Naive B cell (primary cell): ENCODE results near the gene IREB2. TPM values are rescaled to one million over a fixed set of nuclear protein-coding genes. Genes with fewer than 3 reads are reported as not detected.
A peak's percentile ranks its signal among the peaks of the same experiment; 100 is the strongest.
"Not testable (repeated sequence)": the region's sequence is repeated elsewhere in the genome, so short reads cannot be mapped to it uniquely, and the experiment has no call there.

Source experiments
- ATAC-seq, 2 donors: fragments of 150-1000 bp; cut with Tn5 transposase; 2 replicates each; pipeline ENCODE4 v1.10.0; 2021; ENCODE audit warnings: low read depth in 2 of 2, mild to moderate bottlenecking in 2 of 2, moderate library complexity in 2 of 2
- DNase-seq: peaks from one replicate; pipeline ENCODE4 v3.0.0; 2022
- H3K27ac Mint-ChIP-seq, 6 donors: one replicate each; pipeline ENCODE4 v1.8.0; 2020 to 2022; ENCODE audit warnings: mild to moderate bottlenecking in 6 of 6, mixed read lengths in 6 of 6, moderate library complexity in 5 of 6, inconsistent platforms in 2 of 6
- H3K27me3 Mint-ChIP-seq, 3 donors: one replicate each; pipeline ENCODE4 v1.8.0; 2021 to 2022; ENCODE audit warnings: mixed read lengths in 3 of 3, mild to moderate bottlenecking in 1 of 3
- H3K36me3 Mint-ChIP-seq, 2 donors: one replicate each; pipeline ENCODE4 v1.8.0; 2020 to 2022; ENCODE audit warnings: mixed read lengths in 2 of 2, inconsistent platforms in 1 of 2, mild to moderate bottlenecking in 1 of 2
- H3K4me1 Mint-ChIP-seq, 3 donors: one replicate each; pipeline ENCODE4 v1.8.0; 2020 to 2022; ENCODE audit warnings: mixed read lengths in 3 of 3, inconsistent platforms in 1 of 3, mild to moderate bottlenecking in 1 of 3, moderate library complexity in 1 of 3
- H3K4me3 Mint-ChIP-seq, 8 donors: one replicate each; pipeline ENCODE4 v1.8.0; 2020 to 2022; ENCODE audit warnings: mild to moderate bottlenecking in 8 of 8, mixed read lengths in 8 of 8, moderate library complexity in 8 of 8, inconsistent platforms in 2 of 8
- H3K9me3 Mint-ChIP-seq, 7 donors: one replicate each; pipeline ENCODE4 v1.8.0; 2020 to 2022; ENCODE audit warnings: mixed read lengths in 7 of 7, mild to moderate bottlenecking in 5 of 7, inconsistent platforms in 2 of 7, moderate library complexity in 1 of 7
- polyA plus RNA-seq, 6 donors: library from polyadenylated mRNA; unstranded; fragments of 300-500 nt; fragmentation: Illumina TruSeq; gene quantifications; one replicate each; pipeline ENCODE4 v1.2.3, GENCODE V29; 2021; ENCODE audit warnings: low read depth in 6 of 6

The IREB2 gene
- polyA plus RNA-seq, 6 donors from 2014 or later: 14.6 to 19.8 (median 16.6) TPM

- ATAC-seq (no peak), DNase-seq (no peak)
- Mint-ChIP-seq H3K36me3 (no peaks in the 10 kb centered on the region), H3K27ac (no peak overlapping the region), H3K9me3 (peaks cover 0 to 10% (median 4%) of the 10 kb centered on the region in 7 donors), H3K27me3 (peaks cover 23 to 33% (median 30%) of the 10 kb centered on the region in 3 donors), H3K4me1 (no peaks in the 10 kb centered on the region), H3K4me3 (no peak overlapping the region)
Measured at GRCh38 chr15:78427953-78428352, 10.1 kb upstream of the IREB2 start.

DNA sequence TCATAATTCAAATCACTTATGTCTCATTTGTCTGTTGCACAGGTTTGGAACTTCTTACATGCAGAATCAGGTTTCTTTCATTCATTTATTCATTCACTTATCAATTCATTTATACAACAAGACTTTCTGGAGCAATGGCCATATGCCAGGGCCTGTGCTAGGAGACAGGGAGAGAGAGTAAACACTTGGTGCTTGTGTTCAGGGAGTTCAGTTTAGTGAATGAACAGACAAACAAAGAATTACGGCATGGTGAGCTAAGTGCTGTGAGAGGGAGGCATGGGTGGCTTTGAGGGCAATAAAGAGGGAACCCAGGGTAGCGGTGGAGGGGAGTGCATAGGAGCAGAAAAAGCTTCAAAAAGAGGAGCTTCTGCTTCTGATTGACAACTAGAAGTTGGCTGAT is 8.5 kb upstream of the IREB2 start:
- DNase-seq (no peak), ATAC-seq (no peak)
- Mint-ChIP-seq H3K36me3 (no peaks in the 10 kb centered on the region), H3K9me3 (peaks cover 0 to 14% (median 7%) of the 10 kb centered on the region in 7 donors), H3K4me3 (no peak overlapping the region), H3K27ac (peak overlapping the region in 1 of 6 donors; percentile 76), H3K27me3 (peaks cover 22 to 40% (median 33%) of the 10 kb centered on the region in 3 donors), H3K4me1 (peaks cover 0 to 3% (median 0%) of the 10 kb centered on the region in 3 donors)

DNA sequence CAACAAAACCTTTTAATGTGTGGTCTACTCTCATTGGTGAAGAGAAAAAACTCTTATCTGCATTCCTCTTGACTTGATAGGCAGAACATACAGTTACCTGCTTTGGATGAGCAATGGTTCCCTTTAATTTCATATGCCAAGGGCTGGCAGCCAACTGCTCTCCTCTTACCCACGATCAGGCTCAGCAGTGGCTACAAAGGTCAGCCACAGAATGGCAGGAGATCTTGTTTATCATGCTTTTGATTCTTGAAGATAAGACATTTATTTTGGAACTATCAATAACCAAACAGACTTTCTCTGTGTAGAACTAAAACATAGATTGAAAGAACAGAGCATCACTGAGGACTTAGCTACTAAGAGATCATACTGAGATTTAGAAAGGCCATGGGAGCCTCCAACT is 6.1 kb upstream of the IREB2 start:
- H3K4me3 Mint-ChIP-seq: peak overlapping the region in 1 of 8 donors; percentile 16
- peaks cover 14 to 34% (median 24%) of the 10 kb centered on the region in 3 donors for H3K27me3 Mint-ChIP-seq
- H3K27ac Mint-ChIP-seq: no peak overlapping the region
- H3K9me3 Mint-ChIP-seq: peaks cover 0 to 14% (median 7%) of the 10 kb centered on the region in 7 donors
- H3K36me3 Mint-ChIP-seq: no peaks in the 10 kb centered on the region
- no peak for ATAC-seq
- peaks cover 5 to 10% (median 6%) of the 10 kb centered on the region in 3 donors for H3K4me1 Mint-ChIP-seq
- DNase-seq: no peak

GRCh38 chr15:78432664-78433063 is 5.4 kb upstream of the IREB2 start:
- peaks cover 0 to 14% (median 7%) of the 10 kb centered on the region in 7 donors for H3K9me3 Mint-ChIP-seq
- DNase-seq: no peak
- peak; percentile 19 to 21 for ATAC-seq
- H3K4me3 Mint-ChIP-seq: peak overlapping the region in 1 of 8 donors; percentile 13
- peaks cover 14 to 34% (median 24%) of the 10 kb centered on the region in 3 donors for H3K27me3 Mint-ChIP-seq
- H3K36me3 Mint-ChIP-seq: no peaks in the 10 kb centered on the region
- H3K27ac Mint-ChIP-seq: no peak overlapping the region
- peaks cover 11 to 17% (median 12%) of the 10 kb centered on the region in 3 donors for H3K4me1 Mint-ChIP-seq

- H3K36me3 Mint-ChIP-seq: no peaks in the 10 kb centered on the region
- DNase-seq (no peak), ATAC-seq (no peak)
- peaks cover 0 to 14% (median 7%) of the 10 kb centered on the region in 7 donors for H3K9me3 Mint-ChIP-seq
- H3K27me3 Mint-ChIP-seq: peaks cover 14 to 33% (median 23%) of the 10 kb centered on the region in 3 donors
- no peak overlapping the region for H3K27ac Mint-ChIP-seq
- peak overlapping the region in 1 of 8 donors; percentile 15 for H3K4me3 Mint-ChIP-seq
- peaks cover 13 to 27% (median 23%) of the 10 kb centered on the region in 3 donors for H3K4me1 Mint-ChIP-seq
Measured at GRCh38 chr15:78434134-78434533, 3.9 kb upstream of the IREB2 start.

DNA sequence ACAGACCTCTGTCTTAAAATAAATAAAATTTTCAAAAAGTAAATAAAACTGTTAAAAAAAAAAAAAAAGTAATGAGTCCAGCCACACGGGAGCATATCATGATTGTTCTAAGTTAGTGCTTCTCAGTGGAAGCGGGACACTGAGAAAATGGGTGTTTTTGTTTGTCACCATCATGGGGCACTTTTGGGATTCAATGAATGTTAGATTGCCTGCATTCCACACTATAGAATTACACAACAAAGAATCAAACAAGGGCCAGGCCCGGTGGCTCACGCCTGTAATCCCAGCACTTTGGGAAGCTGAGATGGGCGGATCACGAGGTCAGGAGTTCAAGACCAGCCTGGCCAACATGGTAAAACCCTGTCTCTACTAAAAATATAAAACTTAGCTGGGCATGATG is 3.3 kb upstream of the IREB2 start:
- not testable (repeated sequence) for ATAC-seq, DNase-seq, H3K36me3 Mint-ChIP-seq, H3K27ac Mint-ChIP-seq
- H3K9me3 Mint-ChIP-seq: peaks cover 0 to 14% (median 7%) of the 10 kb centered on the region in 7 donors
- H3K4me1 Mint-ChIP-seq: peaks cover 15 to 29% (median 26%) of the 10 kb centered on the region in 3 donors
- peaks cover 13 to 27% (median 17%) of the 10 kb centered on the region in 3 donors for H3K27me3 Mint-ChIP-seq
- peak overlapping the region in 1 of 8 donors; percentile 15 for H3K4me3 Mint-ChIP-seq

- Mint-ChIP-seq H3K27me3 (peaks cover 0 to 10% (median 0%) of the 10 kb centered on the region in 3 donors), H3K36me3 (no peaks in the 10 kb centered on the region), H3K4me3 (peak overlapping the region; percentile 90 to 99 (median 97)), H3K4me1 (peaks cover 24 to 35% (median 26%) of the 10 kb centered on the region in 3 donors), H3K27ac (peak overlapping the region; percentile 77 to 97 (median 92)), H3K9me3 (peaks cover 0 to 11% (median 5%) of the 10 kb centered on the region in 7 donors)
- ATAC-seq (no peak), DNase-seq (no peak)
Measured at GRCh38 chr15:78437107-78437761, 782 bp upstream of the IREB2 start.

DNA sequence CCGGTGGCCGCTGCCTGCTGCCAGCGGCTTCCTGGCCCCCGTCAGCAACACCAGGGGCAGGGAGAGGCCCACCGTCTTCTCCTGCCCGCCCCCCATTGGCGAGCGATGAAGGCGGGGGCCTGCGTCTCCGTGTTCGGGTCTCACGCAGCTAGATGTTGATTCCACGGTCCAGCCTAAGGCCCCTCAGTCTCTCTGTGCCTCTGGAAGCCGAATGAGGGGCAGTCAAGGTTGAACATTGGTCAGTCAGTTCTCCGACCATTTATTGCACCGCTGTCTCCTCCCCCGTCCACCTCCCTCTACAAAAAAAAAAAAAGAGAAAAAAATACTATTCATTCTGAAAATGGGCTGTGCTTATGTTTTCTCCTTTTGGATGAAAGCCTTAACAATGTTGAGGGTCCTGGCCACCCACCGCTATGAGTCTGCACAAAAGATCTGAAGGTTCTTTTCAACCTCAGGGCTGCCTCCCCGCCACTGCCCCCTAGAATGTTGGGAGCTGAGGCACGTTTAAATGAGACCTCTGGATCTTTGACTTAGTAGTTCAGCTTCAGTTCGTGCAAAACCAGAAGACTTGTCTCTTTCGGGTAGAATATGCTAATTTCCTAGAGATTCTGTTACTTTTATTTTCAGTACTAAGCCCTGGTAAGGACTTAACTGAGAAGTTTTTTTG is 736 bp downstream of the IREB2 start:
- peaks cover 27 to 44% (median 32%) of the 10 kb centered on the region in 3 donors for H3K4me1 Mint-ChIP-seq
- peaks cover 0 to 4% (median 0%) of the 10 kb centered on the region in 3 donors for H3K27me3 Mint-ChIP-seq
- peaks cover 0 to 5% (median 0%) of the 10 kb centered on the region in 7 donors for H3K9me3 Mint-ChIP-seq
- peak overlapping the region; percentile 90 to 99 (median 97) for H3K4me3 Mint-ChIP-seq
- peaks cover 0 to 9% of the 10 kb centered on the region in 2 donors for H3K36me3 Mint-ChIP-seq
- ATAC-seq (no peak), DNase-seq (no peak)
- H3K27ac Mint-ChIP-seq: peak overlapping the region; percentile 84 to 97 (median 92)

GRCh38 chr15:78440375-78441373 is 2.7 kb downstream of the IREB2 start:
- ATAC-seq (no peak), DNase-seq (no peak)
- peak overlapping the region in 1 of 6 donors; percentile 57 for H3K27ac Mint-ChIP-seq
- peaks cover 31 to 57% (median 35%) of the 10 kb centered on the region in 3 donors for H3K4me1 Mint-ChIP-seq
- H3K27me3 Mint-ChIP-seq: no peaks in the 10 kb centered on the region
- H3K9me3 Mint-ChIP-seq: peaks cover 0 to 5% (median 0%) of the 10 kb centered on the region in 7 donors
- peaks cover 0 to 16% of the 10 kb centered on the region in 2 donors for H3K36me3 Mint-ChIP-seq
- H3K4me3 Mint-ChIP-seq: peak overlapping the region in 4 of 8 donors; percentile 33 to 99 (median 44)

GRCh38 chr15:78444255-78444654 is 6.2 kb downstream of the IREB2 start:
- DNase-seq (no peak), ATAC-seq (no peak)
- Mint-ChIP-seq H3K36me3 (peaks cover 0 to 29% of the 10 kb centered on the region in 2 donors), H3K4me1 (peaks cover 34 to 53% (median 35%) of the 10 kb centered on the region in 3 donors), H3K4me3 (no peak overlapping the region), H3K9me3 (no peaks in the 10 kb centered on the region), H3K27ac (no peak overlapping the region), H3K27me3 (no peaks in the 10 kb centered on the region)

DNA sequence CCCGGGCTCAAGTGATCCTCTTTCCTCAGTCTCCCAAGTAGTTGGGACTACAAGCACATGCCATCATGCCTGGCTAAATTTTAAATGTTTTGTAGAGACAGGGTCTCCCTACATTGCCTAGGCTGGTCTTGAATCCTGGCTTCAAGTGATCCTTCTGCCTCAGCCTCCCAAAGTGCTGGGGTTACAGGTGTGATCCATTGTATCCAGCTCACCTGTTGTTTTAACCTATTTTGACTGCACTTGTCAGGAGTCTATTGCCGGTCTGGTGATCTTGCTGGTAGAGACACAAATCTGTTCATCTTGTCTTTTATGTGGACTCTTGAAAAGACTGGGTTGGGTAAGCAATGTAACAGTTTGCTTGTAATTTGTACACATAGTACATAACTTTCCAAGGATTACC is 7.9 kb downstream of the IREB2 start:
- ATAC-seq (no peak), DNase-seq (no peak)
- H3K27ac Mint-ChIP-seq: peak overlapping the region in 2 of 6 donors; percentile 15 to 27
- H3K4me3 Mint-ChIP-seq: no peak overlapping the region
- H3K9me3 Mint-ChIP-seq: no peaks in the 10 kb centered on the region
- H3K27me3 Mint-ChIP-seq: no peaks in the 10 kb centered on the region
- peaks cover 0 to 29% of the 10 kb centered on the region in 2 donors for H3K36me3 Mint-ChIP-seq
- peaks cover 34 to 58% (median 42%) of the 10 kb centered on the region in 3 donors for H3K4me1 Mint-ChIP-seq

DNA sequence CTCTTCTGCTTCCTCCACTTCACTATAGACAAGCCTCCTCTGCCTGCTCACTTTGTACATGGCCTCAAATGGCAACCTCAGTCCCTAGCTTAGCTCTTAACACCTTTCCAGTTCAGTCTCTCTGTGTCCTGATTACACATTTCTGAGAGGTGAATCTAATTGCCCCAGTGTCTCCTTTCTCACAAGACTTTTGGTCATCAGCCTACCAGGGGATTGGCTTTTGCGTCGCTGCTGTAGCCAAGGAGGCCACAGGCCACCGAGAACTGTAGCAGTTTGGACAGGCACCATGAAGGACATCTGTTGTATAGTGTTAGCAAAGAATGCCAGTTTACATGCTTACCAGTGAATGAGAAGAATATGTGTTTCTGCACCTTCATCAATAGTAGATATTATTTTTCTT is 8.5 kb downstream of the IREB2 start:
- peaks cover 32 to 52% (median 42%) of the 10 kb centered on the region in 3 donors for H3K4me1 Mint-ChIP-seq
- peak overlapping the region in 2 of 6 donors; percentile 14 to 27 for H3K27ac Mint-ChIP-seq
- peaks cover 0 to 29% of the 10 kb centered on the region in 2 donors for H3K36me3 Mint-ChIP-seq

More for the DNA sequence above, 8.5 kb downstream of the IREB2 start:
- Mint-ChIP-seq H3K4me3 (no peak overlapping the region), H3K9me3 (no peaks in the 10 kb centered on the region), H3K27me3 (no peaks in the 10 kb centered on the region)
- no peak for ATAC-seq
- no peak for DNase-seq
